ENCODE measurements around the gene YTHDC1. TPM values are rescaled to one million over a fixed set of nuclear protein-coding genes. Genes with fewer than 3 reads are reported as not detected.
A peak's percentile ranks its signal among the peaks of the same experiment; 100 is the strongest.

The YTHDC1 gene
- total RNA-seq, 1 experiment from 2014 or later: 44.5 TPM

- in situ Hi-C loops (cut with HindIII; ENCODE audit: low pct_unique_long_range_greater_than_20kb, low sequenced_read_pairs): no loop called here
- no TSS peak for BruUV-seq (replicated peaks)
- 0 out of 4 replicates have a peak overlapping the region, but pooled peaks of 1 of the 2 experiments have one; percentile 26 for H3K4me3 ChIP-seq (ENCODE audit: low read depth in 2 of 2, low read length in 2 of 2)
- DNase-seq (ENCODE audit: low read depth, low spot score) (no peak), ATAC-seq (no peak)
- H3K9me3 ChIP-seq (ENCODE audit: control insufficient read depth, insufficient read depth, low read depth, low read length): no peaks in the 10 kb centered on the region
- ChIA-PET CTCF (no interaction called here), POLR2A (no interaction called here)
- H3K27ac ChIP-seq (ENCODE audit: low read length): no peak overlapping the region
- no peaks in the 10 kb centered on the region for H3K36me3 ChIP-seq (ENCODE audit: control insufficient read depth, insufficient read depth, low read length)
- no peaks in the 10 kb centered on the region for H3K4me1 ChIP-seq (ENCODE audit: control insufficient read depth, insufficient read depth, low read length)
- H3K27me3 ChIP-seq (ENCODE audit: control insufficient read depth, insufficient read depth, low read length): no peaks in the 10 kb centered on the region
- no peak for TF ChIP-seq SIN3A (IDR thresholded peaks at IDR 0.05; ENCODE audit: borderline replicate concordance, insufficient read depth, low read depth, low read length)
- no peak for TF ChIP-seq CTCF (IDR thresholded peaks at IDR 0.05)
- no peak for TF ChIP-seq REST (IDR thresholded peaks at IDR 0.05; ENCODE audit: insufficient read depth in 1 of 2, low read depth in 2 of 2, low read length in 1 of 2)
- no peak for TF ChIP-seq POLR2AphosphoS5 (IDR thresholded peaks at IDR 0.05; ENCODE audit: low read depth, low read length)
- TF ChIP-seq TCF7L2 (IDR thresholded peaks at IDR 0.05; ENCODE audit: low read depth, low read length): no peak
- intact Hi-C loops (cut with micrococcal nuclease; ENCODE audit: unreplicated experiment): loop anchor here (2.0 kb wide), 1 partner anchor 104 kb away; no protein-coding TSS in a partner anchor
These were observed 77.5 kb downstream of the YTHDC1 start for GRCh38 chr4:68272380-68272779.

GRCh38 chr4:68271851-68272357 lies 78.0 kb downstream of the YTHDC1 start:
- intact Hi-C loops (cut with micrococcal nuclease; ENCODE audit: unreplicated experiment): loop anchor here (2.0 kb wide), 1 partner anchor 105 kb away; no protein-coding TSS in a partner anchor
- no TSS peak for BruUV-seq (replicated peaks)
- H3K4me3 ChIP-seq (ENCODE audit: low read depth in 2 of 2, low read length in 2 of 2): peak overlapping the region in 1 of 2 experiments; percentile 26; a peak in 1 of 4 replicates
- H3K9me3 ChIP-seq (ENCODE audit: control insufficient read depth, insufficient read depth, low read depth, low read length): no peaks in the 10 kb centered on the region
- peak; percentile 70; the same call in 1 of the 2 replicates for ATAC-seq
- no peaks in the 10 kb centered on the region for H3K36me3 ChIP-seq (ENCODE audit: control insufficient read depth, insufficient read depth, low read length)
- peak; percentile 56 for DNase-seq (ENCODE audit: low read depth, low spot score)
- TF ChIP-seq CTCF (IDR thresholded peaks at IDR 0.05): peak; percentile 52; the same call in 1 of the 2 replicates
- TF ChIP-seq POLR2AphosphoS5 (IDR thresholded peaks at IDR 0.05; ENCODE audit: low read depth, low read length): no peak
- H3K4me1 ChIP-seq (ENCODE audit: control insufficient read depth, insufficient read depth, low read length): no peaks in the 10 kb centered on the region
- H3K27me3 ChIP-seq (ENCODE audit: control insufficient read depth, insufficient read depth, low read length): no peaks in the 10 kb centered on the region
- no peak overlapping the region for H3K27ac ChIP-seq (ENCODE audit: low read length)
- in situ Hi-C loops (cut with HindIII; ENCODE audit: low pct_unique_long_range_greater_than_20kb, low sequenced_read_pairs): no loop called here
- ChIA-PET POLR2A (no interaction called here), CTCF (no interaction called here)

Data from Panc1 (cell line).